Tibial nerve (tissue), 4 donors: Measurements from ENCODE around the gene KIAA1217. TPM values are rescaled to one million over a fixed set of nuclear protein-coding genes. Genes with fewer than 3 reads are reported as not detected.

Source experiments
- DNase-seq, 2 donors: peaks; one replicate each; pipeline ENCODE4 v3.0.0-alpha.2; 2019; ENCODE audit warnings: low spot score in 2 of 2
- H3K27ac ChIP-seq, 4 donors: fragments of 200-600 bp; sonication (generic) in 3 of 4; one replicate each; pipeline ENCODE4 v1.5.1; 2017 to 2019; ENCODE audit warnings: mild to moderate bottlenecking in 1 of 4
- H3K27me3 ChIP-seq, 2 donors: fragments of 200-600 bp; sonication (generic) in 1 of 2; one replicate each; pipeline versions ENCODE4 v1.5.1 to v1.6.0; 2017 to 2019
- H3K36me3 ChIP-seq, 3 donors: fragments of 200-600 bp; sonication (generic); one replicate each; pipeline ENCODE4 v1.5.1; 2018 to 2019
- H3K4me1 ChIP-seq, 4 donors: fragments of 200-600 bp; sonication (generic) in 3 of 4; one replicate each; pipeline ENCODE4 v1.5.1; 2017 to 2019
- H3K4me3 ChIP-seq, 4 donors: fragments of 200-600 bp; sonication (generic) in 3 of 4; one replicate each; pipeline ENCODE4 v1.5.1; 2017 to 2019; ENCODE audit warnings: mild to moderate bottlenecking in 1 of 4, moderate library complexity in 1 of 4
- H3K9me3 ChIP-seq, 4 donors: fragments of 200-600 bp; sonication (generic) in 3 of 4; one replicate each; pipeline ENCODE4 v1.5.1; 2017 to 2019
- EP300 ChIP-seq, 2 donors: sonication (generic); formaldehyde crosslinking; IDR thresholded peaks; one replicate each; pipeline ENCODE4 v1.6.1; 2017; ENCODE audit warnings: antibody characterized with exemption in 2 of 2, mild to moderate bottlenecking in 1 of 2
- POLR2A ChIP-seq, 2 donors: fragments of 450-650 bp; IDR thresholded peaks; one replicate each; pipeline ENCODE4 v1.6.1; 2017; ENCODE audit warnings: antibody characterized with exemption in 2 of 2, mild to moderate bottlenecking in 2 of 2, moderate library complexity in 2 of 2
- WGBS, 2 donors: methylation state at CpG; one replicate each; pipeline ENCODE4 v1.1.5; 2018; 5-methylcytosine and 5-hydroxymethylcytosine counted together
- total RNA-seq, 4 donors: library from RNA; depleted of rRNA; stranded (reverse); fragments of >200 nt; gene quantifications; one replicate each; pipeline ENCODE4 v1.1.0, GENCODE V29; 2016
- TF ChIP-seq, protein P1 (sequence below), 5 experiments: fragments of 200-600 bp in 3 of 5; fragments of 450-650 bp in 2 of 5; sonication (generic) in 3 of 5; IDR thresholded peaks; one replicate each; pipeline ENCODE4 v1.5.1; 2016 to 2019; ENCODE audit warnings: antibody characterized with exemption in 5 of 5, mild to moderate bottlenecking in 3 of 5, moderate library complexity in 2 of 5

The KIAA1217 gene
- total RNA-seq, 4 donors from 2014 or later, result 38.5 to 88.1 (median 58.3) TPM

DNA sequence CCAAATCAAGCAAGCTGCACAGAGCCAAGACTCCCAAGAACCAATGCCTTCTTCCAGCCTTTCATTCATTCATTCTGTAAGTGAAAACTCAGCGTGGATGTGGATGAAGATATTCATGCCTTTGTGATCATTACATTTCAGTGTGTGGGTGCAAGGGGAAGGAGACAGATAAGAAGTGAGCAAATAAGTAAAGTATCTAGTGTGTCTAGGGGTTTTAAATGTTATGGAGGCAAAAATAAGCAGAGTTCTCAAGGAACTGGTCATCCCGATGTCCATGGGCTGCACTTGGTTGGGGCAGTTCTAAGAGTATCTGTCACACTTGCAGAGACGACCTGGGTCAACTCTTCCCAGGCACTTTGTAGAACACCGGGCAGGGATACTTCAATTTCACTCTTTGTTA lies 149.1 kb downstream of the KIAA1217 start:
- Histone ChIP-seq H3K36me3 (no peaks in the 10 kb centered on the region), H3K4me1 (peaks cover 0 to 48% (median 10%) of the 10 kb centered on the region in 4 donors), H3K9me3 (no peaks in the 10 kb centered on the region), H3K27ac (no peak overlapping the region), H3K4me3 (no peak overlapping the region), H3K27me3 (no peaks in the 10 kb centered on the region)
- TF ChIP-seq EP300 (IDR thresholded peaks at IDR 0.05) (no peak), POLR2A (IDR thresholded peaks at IDR 0.05) (no peak)
- TF ChIP-seq, protein P1, sequence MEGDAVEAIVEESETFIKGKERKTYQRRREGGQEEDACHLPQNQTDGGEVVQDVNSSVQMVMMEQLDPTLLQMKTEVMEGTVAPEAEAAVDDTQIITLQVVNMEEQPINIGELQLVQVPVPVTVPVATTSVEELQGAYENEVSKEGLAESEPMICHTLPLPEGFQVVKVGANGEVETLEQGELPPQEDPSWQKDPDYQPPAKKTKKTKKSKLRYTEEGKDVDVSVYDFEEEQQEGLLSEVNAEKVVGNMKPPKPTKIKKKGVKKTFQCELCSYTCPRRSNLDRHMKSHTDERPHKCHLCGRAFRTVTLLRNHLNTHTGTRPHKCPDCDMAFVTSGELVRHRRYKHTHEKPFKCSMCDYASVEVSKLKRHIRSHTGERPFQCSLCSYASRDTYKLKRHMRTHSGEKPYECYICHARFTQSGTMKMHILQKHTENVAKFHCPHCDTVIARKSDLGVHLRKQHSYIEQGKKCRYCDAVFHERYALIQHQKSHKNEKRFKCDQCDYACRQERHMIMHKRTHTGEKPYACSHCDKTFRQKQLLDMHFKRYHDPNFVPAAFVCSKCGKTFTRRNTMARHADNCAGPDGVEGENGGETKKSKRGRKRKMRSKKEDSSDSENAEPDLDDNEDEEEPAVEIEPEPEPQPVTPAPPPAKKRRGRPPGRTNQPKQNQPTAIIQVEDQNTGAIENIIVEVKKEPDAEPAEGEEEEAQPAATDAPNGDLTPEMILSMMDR (IDR thresholded peaks at IDR 0.05), result no peak
- WGBS, 2 donors, result 79 to 80% methylated on average over 4 of the region's 4 CpGs
- DNase-seq, result no peak

DNA sequence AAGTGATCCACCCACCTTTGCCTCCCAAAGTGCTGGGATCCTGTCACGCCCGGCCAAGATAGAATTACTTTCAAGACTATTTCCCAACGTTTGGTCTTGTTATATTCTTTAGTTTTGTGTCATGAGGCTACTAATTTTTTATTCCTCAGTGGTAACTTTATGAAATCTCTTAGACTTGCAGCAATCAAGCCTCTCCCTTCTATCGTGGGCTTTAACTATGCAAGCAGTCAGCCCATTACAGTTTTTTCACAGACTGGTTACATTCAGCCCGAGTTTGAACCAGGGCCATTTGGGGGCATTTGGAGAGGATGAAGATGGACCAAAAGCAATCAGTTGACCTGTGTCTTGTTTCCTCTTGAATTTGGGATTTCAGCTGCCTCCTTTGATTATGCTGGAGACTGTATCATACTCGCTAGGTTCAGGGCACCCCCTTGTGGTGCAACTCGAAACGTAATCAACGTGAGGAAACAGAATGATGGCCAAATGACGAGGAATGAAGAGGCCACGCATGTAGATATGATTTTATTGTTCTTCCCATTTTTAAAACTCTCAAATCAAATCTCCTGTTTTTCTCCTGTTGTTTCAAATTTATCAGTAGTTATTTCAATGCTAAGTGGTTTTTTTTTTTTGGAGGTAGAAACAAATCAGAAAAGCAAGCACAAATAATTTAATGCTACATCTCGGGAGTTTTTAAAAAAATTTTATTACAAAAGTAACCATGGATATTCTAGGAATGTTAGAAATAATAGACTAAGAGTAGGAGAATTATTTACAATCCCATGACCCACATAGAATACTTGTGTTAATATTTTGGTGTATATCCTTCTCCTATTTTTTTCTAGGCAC lies 151.6 kb downstream of the KIAA1217 start:
- TF ChIP-seq POLR2A (IDR thresholded peaks at IDR 0.05) (no peak), EP300 (IDR thresholded peaks at IDR 0.05) (peak in 1 of 2 donors; percentile 60)
- TF ChIP-seq, protein P1 (IDR thresholded peaks at IDR 0.05), result peak; percentile 51 to 77 (median 72)
- no peaks in the 10 kb centered on the region for H3K9me3 ChIP-seq
- no peaks in the 10 kb centered on the region for H3K27me3 ChIP-seq
- peak; percentile 78 to 95 for DNase-seq
- peak overlapping the region in 1 of 4 donors; percentile 46 for H3K27ac ChIP-seq
- WGBS, 2 donors, result 25 to 28% methylated on average over 12 of the region's 12 CpGs
- H3K4me3 ChIP-seq, result no peak overlapping the region
- H3K4me1 ChIP-seq, result peaks cover 0 to 35% (median 2%) of the 10 kb centered on the region in 4 donors
- H3K36me3 ChIP-seq, result no peaks in the 10 kb centered on the region

DNA sequence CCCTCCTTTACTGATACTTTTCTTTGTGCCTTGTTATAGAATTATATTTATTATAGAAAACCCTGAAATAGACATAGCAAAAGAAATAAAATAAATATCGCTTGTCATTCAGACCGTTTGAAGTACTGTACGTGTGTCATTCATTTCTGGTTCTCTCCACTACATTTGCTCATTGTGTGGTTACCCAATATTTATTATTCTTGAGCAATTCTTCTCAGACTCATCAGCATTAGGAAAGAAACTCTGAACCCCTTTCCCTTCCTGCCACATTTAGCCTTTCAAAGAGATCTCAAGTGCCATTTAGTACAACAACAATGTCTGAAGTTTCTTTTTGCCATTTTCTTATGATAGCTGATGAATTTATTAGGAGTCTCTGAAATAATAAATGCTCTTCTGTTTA lies 154.1 kb downstream of the KIAA1217 start:
- Histone ChIP-seq H3K4me3 (no peak overlapping the region), H3K27me3 (no peaks in the 10 kb centered on the region), H3K4me1 (peaks cover 0 to 25% (median 2%) of the 10 kb centered on the region in 4 donors), H3K27ac (peak overlapping the region in 2 of 4 donors; percentile 45 to 62), H3K9me3 (no peaks in the 10 kb centered on the region), H3K36me3 (no peaks in the 10 kb centered on the region)
- DNase-seq, result no peak
- peak in 1 of 2 donors; percentile 17 for TF ChIP-seq EP300 (IDR thresholded peaks at IDR 0.05)
- TF ChIP-seq, protein P1 (IDR thresholded peaks at IDR 0.05), result no peak
- no peak for TF ChIP-seq POLR2A (IDR thresholded peaks at IDR 0.05)
- WGBS, 2 donors, result 48 to 62% methylated on average over 3 of the region's 3 CpGs

DNA sequence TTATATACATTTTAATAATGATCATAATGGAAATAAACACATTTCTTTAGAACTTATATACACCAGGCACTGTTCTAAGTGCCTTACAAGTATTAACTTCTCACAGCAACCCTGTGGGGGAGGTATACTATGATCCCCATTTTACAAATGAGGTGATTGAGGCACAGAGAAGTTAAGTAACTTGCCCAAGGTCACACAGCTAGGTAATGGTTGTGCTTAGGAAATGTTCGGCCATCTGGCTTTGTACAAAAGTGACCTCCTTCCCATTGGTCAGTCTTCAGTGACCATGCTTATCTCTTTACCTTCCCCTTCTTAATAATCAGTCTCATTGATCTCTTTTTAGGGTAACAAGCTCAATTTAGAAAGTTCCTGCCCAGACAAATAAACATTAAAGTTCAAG lies 158.8 kb downstream of the KIAA1217 start:
- peaks cover 0 to 8% (median 0%) of the 10 kb centered on the region in 4 donors for H3K4me1 ChIP-seq
- no peaks in the 10 kb centered on the region for H3K36me3 ChIP-seq
- 91 to 96% methylated on average over 1 of the region's 1 CpG for WGBS, 2 donors
- no peaks in the 10 kb centered on the region for H3K27me3 ChIP-seq
- DNase-seq, result no peak
- no peaks in the 10 kb centered on the region for H3K9me3 ChIP-seq
- H3K4me3 ChIP-seq, result no peak overlapping the region
- H3K27ac ChIP-seq, result no peak overlapping the region
- TF ChIP-seq POLR2A (IDR thresholded peaks at IDR 0.05), result no peak
- TF ChIP-seq, protein P1 (IDR thresholded peaks at IDR 0.05), result no peak
- TF ChIP-seq EP300 (IDR thresholded peaks at IDR 0.05), result no peak

DNA sequence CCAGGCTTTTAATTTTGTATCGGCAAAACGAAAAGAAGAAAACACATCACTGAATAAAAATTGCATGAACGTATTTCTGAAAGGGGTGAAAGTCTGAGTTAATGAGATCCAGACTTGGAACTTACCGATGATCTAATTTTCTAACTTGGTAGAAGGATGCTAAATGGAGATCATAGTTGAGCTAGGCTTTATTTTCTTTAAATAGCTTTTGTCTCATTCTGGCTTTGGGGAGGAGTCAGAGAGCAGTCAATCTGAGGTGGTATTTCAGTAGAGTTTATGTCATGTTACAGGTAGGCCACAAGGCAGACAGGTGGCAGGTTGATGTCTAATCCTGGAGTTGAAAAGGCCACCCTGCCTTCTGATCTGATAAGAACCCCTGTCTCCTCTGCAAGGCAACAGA lies 161.9 kb downstream of the KIAA1217 start:
- DNase-seq, result no peak
- Histone ChIP-seq H3K4me3 (no peak overlapping the region), H3K27me3 (no peaks in the 10 kb centered on the region), H3K9me3 (no peaks in the 10 kb centered on the region), H3K27ac (no peak overlapping the region), H3K36me3 (no peaks in the 10 kb centered on the region), H3K4me1 (no peaks in the 10 kb centered on the region)
- WGBS, 2 donors, result 74 to 75% methylated on average over 4 of the region's 4 CpGs
- no peak for TF ChIP-seq EP300 (IDR thresholded peaks at IDR 0.05)
- TF ChIP-seq, protein P1 (IDR thresholded peaks at IDR 0.05), result no peak
